AML-193 (cell line): ENCODE results near the gene PAXX.
A peak's percentile ranks its signal among the peaks of the same experiment; 100 is the strongest.
"Not testable (repeated sequence)": the region's sequence is repeated elsewhere in the genome, so short reads cannot be mapped to it uniquely, and the experiment has no call there.

ENCODE experiments used
- DNase-seq, 2 experiments: peaks; one replicate each; lab custom pipeline; 2025; lab: John Stamatoyannopoulos, UW

PAXX gene

GRCh38 chr9:137032858-137033257 is 40.6 kb downstream of the PAXX start:
- DNase-seq, result peak; percentile 92 to 95

GRCh38 chr9:137033481-137033880 is 41.3 kb downstream of the PAXX start:
- not testable (repeated sequence) for DNase-seq

GRCh38 chr9:137034039-137034708 is 42.0 kb downstream of the PAXX start:
- peak; percentile 78 to 79 for DNase-seq

- peak; percentile 77 to 84 for DNase-seq
These were observed 42.7 kb downstream of the PAXX start for GRCh38 chr9:137034709-137035506.

GRCh38 chr9:137035507-137035834 is 43.2 kb downstream of the PAXX start:
- DNase-seq, result no peak

GRCh38 chr9:137035937-137036336 is 43.7 kb downstream of the PAXX start:
- DNase-seq, result no peak

GRCh38 chr9:137037035-137037434 is 44.8 kb downstream of the PAXX start:
- DNase-seq, result no peak

GRCh38 chr9:137037483-137037882 is 45.3 kb downstream of the PAXX start:
- DNase-seq, result no peak

GRCh38 chr9:137038916-137039315 is 46.7 kb downstream of the PAXX start:
- DNase-seq, result no peak

- no peak for DNase-seq
These were observed 47.6 kb downstream of the PAXX start for GRCh38 chr9:137039611-137040366.

- DNase-seq, result no peak
These were observed 48.3 kb downstream of the PAXX start for GRCh38 chr9:137040568-137040967.

GRCh38 chr9:137041124-137041523 is 48.9 kb downstream of the PAXX start:
- no peak for DNase-seq

- no peak for DNase-seq
These were observed 50.8 kb downstream of the PAXX start for GRCh38 chr9:137042751-137043727.
